OCI-M1 (cell line): ENCODE measurements around the gene ZNF202.

Experiments
- DNase-seq: peaks from one replicate; lab custom pipeline; 2025; lab: John Stamatoyannopoulos, UW

Gene ZNF202

GRCh38 chr11:123683428-123684170 is 57.9 kb downstream of the ZNF202 start:
- no peak for DNase-seq

- DNase-seq: no peak
Measured at GRCh38 chr11:123682696-123683410, 58.6 kb downstream of the ZNF202 start.

DNA sequence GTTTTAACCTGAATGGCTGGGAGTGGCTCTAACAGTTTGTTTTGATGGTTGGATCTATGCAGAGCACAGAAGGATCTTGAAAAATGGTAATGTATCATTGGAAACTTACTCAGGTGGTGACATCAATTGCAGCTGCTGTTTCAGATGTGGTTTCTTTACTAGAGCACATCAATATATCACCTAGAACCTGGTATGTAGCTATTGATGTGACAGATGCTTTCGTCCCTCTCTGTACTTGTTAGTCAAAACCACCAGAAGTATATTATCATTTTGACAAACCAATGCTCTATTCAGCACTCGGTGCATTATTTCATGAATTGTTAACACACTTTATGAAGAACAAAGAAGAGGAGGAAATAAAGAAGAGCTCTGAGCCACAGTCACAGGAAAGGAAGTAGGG is 60.4 kb downstream of the ZNF202 start:
- no peak for DNase-seq

GRCh38 chr11:123678246-123678645 is 63.2 kb downstream of the ZNF202 start:
- no peak for DNase-seq

DNA sequence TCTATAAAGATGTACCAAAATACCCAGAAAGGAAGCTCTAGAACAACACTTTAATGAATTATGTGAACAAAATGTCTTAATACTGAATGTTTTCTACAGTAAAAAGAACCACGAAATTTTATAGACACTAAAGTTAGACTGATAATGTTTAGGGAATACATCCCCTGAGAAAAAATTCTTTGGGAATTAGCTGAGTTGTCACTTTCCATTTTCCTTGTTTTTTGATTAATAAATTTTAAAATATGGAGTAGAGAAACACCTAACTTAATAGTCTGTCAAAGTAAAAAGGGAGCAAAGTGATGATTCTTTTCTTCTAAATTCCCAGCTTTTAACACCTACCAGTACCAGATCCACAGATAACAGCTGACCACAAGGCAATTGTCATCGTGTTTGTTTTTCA is 64.0 kb downstream of the ZNF202 start:
- DNase-seq: no peak

DNA sequence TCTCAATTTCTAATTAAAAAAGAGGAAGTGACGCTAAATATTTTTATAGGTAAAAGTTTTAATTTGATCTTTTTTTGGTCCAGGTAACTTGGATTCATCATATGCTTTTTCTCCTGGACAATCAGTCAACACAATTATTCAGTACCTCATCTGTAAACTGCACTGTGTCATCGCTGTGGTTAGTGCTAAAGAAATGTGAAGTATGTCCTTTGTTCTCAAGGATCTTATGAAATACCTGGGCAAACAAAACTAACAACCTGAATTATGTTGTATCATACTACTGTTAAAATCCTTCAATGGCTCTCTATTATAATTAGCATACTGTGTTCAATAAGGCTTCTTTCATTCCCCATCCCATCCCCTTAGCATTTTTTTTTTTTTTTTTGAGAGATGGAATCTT is 67.2 kb downstream of the ZNF202 start:
- DNase-seq: no peak
